ENCODE measurements around the gene NOTCH1. TPM values are rescaled to one million over a fixed set of nuclear protein-coding genes. Genes with fewer than 3 reads are reported as not detected.

Gene NOTCH1
- total RNA-seq, 1 donor from 2014 or later = 26.6 TPM

- CTCF ChIA-PET = no interaction called here
- POLR2A ChIA-PET = interaction anchor here (1.2 kb wide), 1 partner anchor 11 kb away, joined by 3 read pairs; no protein-coding TSS in a partner anchor
- DNase-seq (peak; percentile 50), ATAC-seq (ENCODE audit: low read depth) (no peak)
- TF ChIP-seq CTCF (IDR thresholded peaks at IDR 0.05) = no peak
- no peaks in the 10 kb centered on the region for H3K9me3 Mint-ChIP-seq
- H3K27ac Mint-ChIP-seq = peak overlapping the region; percentile 24
- H3K27me3 Mint-ChIP-seq = no peaks in the 10 kb centered on the region
- intact Hi-C loops (cut with micrococcal nuclease) = no loop called here
- peak overlapping the region; percentile 83 for H3K4me3 Mint-ChIP-seq
- peaks cover 8% of the 10 kb centered on the region for H3K36me3 Mint-ChIP-seq (ENCODE audit: low read depth)
- H3K4me1 Mint-ChIP-seq = peaks cover 42% of the 10 kb centered on the region
These were observed 1.3 kb downstream of the NOTCH1 start for GRCh38 chr9:136544548-136544963.

DNA sequence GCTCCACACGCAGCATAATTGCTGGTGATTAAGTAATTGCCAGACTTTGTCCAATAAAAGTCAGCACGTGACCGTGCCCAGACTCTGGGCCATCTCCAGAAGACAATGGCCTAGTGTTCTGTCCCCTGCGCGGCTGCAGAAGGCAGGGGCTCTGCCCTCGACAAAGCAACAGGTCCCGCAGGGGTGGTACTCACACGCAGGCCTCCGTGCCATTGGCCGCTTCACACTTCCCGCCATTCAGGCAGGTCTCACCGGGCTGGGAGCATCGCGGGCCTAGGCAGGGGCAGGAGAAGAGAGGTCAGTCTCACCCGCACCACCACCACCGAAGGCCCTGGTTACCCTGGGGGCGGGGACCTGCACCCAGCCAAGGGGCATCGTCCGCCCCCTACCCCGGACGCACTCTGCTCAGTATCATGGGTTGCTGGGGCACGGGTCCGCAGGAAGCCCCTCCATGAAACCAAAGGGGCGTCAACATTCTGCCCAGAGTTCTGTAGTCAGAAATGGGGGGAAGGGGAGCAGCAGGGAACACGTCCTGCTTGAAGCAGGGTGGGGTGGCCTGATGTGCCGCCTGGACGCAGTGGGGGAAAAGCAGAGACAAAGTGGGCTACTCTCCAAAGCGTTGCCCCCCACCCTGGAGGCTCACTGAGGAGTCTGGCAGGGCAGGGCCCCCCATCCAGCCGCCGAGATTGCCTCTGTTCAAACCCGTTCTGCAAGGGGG is 1.9 kb downstream of the NOTCH1 start:
- ChIA-PET POLR2A (interaction anchor here (1.2 kb wide), 1 partner anchor 11 kb away, joined by 3 read pairs; no protein-coding TSS in a partner anchor), CTCF (no interaction called here)
- peaks cover 8% of the 10 kb centered on the region for H3K36me3 Mint-ChIP-seq (ENCODE audit: low read depth)
- H3K4me1 Mint-ChIP-seq = peaks cover 48% of the 10 kb centered on the region
- no peaks in the 10 kb centered on the region for H3K27me3 Mint-ChIP-seq
- DNase-seq = no peak
- TF ChIP-seq CTCF (IDR thresholded peaks at IDR 0.05) = no peak
- intact Hi-C loops (cut with micrococcal nuclease) = no loop called here
- peak overlapping the region; percentile 83 for H3K4me3 Mint-ChIP-seq
- no peaks in the 10 kb centered on the region for H3K9me3 Mint-ChIP-seq
- H3K27ac Mint-ChIP-seq = no peak overlapping the region
- ATAC-seq (ENCODE audit: low read depth) = no peak

DNA sequence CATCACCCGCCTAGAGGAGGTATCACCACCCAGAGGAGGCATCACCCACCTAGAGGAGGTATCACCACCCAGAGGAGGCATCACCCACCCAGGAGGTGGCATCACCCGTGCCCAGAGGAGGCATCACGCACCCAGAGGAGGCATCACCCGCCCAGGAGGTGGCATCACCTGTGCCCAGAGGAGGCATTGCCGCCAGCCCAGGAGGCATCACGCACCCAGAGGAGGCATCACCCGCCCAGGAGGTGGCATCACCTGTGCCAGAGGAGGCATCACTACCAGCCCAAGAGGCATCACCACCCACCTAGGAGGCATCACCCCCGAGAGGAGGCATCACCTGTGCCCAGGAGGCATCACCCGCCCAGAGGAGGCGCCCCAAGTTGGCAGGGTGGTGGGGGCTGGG is 2.6 kb downstream of the NOTCH1 start:
- intact Hi-C loops (cut with micrococcal nuclease) = no loop called here
- peak overlapping the region; percentile 83 for H3K4me3 Mint-ChIP-seq
- no peak for TF ChIP-seq CTCF (IDR thresholded peaks at IDR 0.05)
- no peaks in the 10 kb centered on the region for H3K9me3 Mint-ChIP-seq
- CTCF ChIA-PET = no interaction called here
- H3K27ac Mint-ChIP-seq = no peak overlapping the region
- POLR2A ChIA-PET = no interaction called here
- DNase-seq (no peak), ATAC-seq (ENCODE audit: low read depth) (no peak)
- no peaks in the 10 kb centered on the region for H3K27me3 Mint-ChIP-seq
- H3K4me1 Mint-ChIP-seq = peaks cover 55% of the 10 kb centered on the region
- peaks cover 8% of the 10 kb centered on the region for H3K36me3 Mint-ChIP-seq (ENCODE audit: low read depth)

DNA sequence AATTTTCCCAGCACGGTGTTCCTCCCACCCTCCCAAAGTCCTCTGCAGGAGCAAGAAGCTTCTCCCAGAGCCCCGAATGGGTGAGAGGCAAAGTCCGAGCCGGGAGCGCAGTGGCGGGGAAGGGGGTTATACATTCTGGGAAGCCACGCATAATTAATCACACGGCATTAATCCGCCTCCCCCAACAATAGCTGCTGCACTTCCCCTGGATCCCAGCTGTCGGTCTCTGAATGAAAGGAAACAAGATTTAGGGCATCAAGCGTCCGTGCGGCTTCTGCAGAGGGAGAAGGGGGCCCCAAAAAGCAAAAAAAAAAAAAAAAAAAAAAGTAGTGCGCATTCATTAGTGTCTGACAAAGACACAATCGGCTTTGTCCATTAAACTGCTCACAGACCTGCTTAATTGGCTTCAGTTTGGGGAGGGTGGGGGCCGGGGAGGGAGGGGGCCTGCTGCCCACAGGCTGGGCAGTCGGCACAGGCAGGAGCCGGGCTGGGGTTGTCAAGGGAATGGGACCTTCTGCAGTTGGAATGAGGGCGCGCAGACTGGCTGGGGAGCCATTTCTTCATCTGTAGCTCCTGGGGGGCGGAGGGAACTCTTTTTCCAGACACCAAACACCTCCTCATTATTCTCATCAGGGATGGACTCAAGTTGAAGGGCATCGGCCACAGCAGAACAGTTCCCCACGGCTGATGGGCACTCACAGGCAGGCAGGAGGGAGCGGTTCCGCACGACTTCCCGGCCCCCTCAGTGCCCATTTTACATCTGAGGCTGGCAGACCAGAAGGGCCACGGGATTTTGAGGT is 3.4 kb downstream of the NOTCH1 start:
- TF ChIP-seq CTCF (IDR thresholded peaks at IDR 0.05) = no peak
- CTCF ChIA-PET = no interaction called here
- H3K9me3 Mint-ChIP-seq = no peaks in the 10 kb centered on the region

GRCh38 chr9:136541709-136542108 is 4.1 kb downstream of the NOTCH1 start:
- H3K4me1 Mint-ChIP-seq = peaks cover 62% of the 10 kb centered on the region
- no peak for DNase-seq
- H3K36me3 Mint-ChIP-seq (ENCODE audit: low read depth) = peaks cover 9% of the 10 kb centered on the region
- intact Hi-C loops (cut with micrococcal nuclease) = no loop called here
- H3K4me3 Mint-ChIP-seq = no peak overlapping the region
- TF ChIP-seq CTCF (IDR thresholded peaks at IDR 0.05) = no peak
- no peak overlapping the region for H3K27ac Mint-ChIP-seq
- H3K27me3 Mint-ChIP-seq = no peaks in the 10 kb centered on the region
- ChIA-PET CTCF (no interaction called here), POLR2A (interaction anchor here (0.6 to 0.8 kb wide), 2 partner anchors 578 to 743 kb away, joined by 3 to 5 read pairs; no protein-coding TSS in a partner anchor)
- H3K9me3 Mint-ChIP-seq = no peaks in the 10 kb centered on the region
- no peak for ATAC-seq (ENCODE audit: low read depth)

More for the DNA sequence above, 3.4 kb downstream of the NOTCH1 start:
- peaks cover 61% of the 10 kb centered on the region for H3K4me1 Mint-ChIP-seq
- H3K27ac Mint-ChIP-seq = no peak overlapping the region
- H3K4me3 Mint-ChIP-seq = no peak overlapping the region
- ATAC-seq (ENCODE audit: low read depth) = no peak
- POLR2A ChIA-PET = interaction anchor here (0.8 kb wide), 1 partner anchor 742 kb away, joined by 3 read pairs; no protein-coding TSS in a partner anchor
- no peaks in the 10 kb centered on the region for H3K27me3 Mint-ChIP-seq
- intact Hi-C loops (cut with micrococcal nuclease) = no loop called here
- peaks cover 8% of the 10 kb centered on the region for H3K36me3 Mint-ChIP-seq (ENCODE audit: low read depth)
- DNase-seq = no peak

Data from activated B cell treated with CpG ODN at 0.5 μM for 24 hours (primary cell).